Measurements from ENCODE around the gene FAM174B.

FAM174B gene
- 0.29 to 4.0 (median 1.3) reads per million in 18 experiments for total RNA-seq

DNA sequence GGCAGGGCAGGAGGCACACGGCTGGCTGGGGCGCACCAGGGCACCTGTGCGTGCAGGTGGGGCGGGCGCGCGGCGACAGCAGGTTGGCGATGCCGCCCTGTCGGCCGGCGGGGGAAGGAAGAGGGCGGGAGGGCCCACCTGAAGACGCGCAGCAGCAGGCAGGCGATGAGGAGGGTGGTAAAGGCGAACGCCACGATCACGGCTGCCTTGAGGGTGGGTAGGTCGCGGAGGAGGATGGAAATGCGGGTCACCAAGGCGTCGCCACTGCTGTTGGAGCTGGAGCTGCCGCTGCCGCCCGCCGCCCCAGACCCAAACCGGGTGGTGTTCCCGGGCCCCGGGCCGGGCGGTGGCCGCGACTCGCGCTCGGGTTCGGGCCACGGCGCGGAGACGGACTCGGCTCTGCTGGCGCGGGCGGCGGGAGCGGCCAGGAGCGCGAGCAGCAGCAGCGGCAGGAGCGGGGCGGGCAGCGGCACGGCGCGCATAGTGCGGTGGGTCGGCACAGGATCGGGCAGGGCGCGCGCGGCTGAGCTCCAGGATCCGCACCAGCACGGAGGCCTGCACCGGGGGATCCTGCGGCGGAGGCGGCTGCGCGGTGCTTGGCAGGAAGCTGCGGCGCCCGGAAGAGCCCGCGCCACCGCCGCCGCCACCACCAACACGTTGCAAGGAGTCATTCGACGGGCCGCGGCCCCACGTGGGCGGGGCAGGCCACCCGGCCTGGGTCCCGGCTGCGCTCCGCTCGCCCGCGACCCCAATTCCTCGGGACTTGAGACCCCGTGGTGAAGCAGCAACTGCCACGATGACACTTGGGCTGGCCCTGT is at the start of gene FAM174B:
TSS of gene FAM174B (minus strand) at position 598 of the 818 bp plus-strand sequence.
- DNase-seq: peak in 1 of 2 donors; percentile 20

DNA sequence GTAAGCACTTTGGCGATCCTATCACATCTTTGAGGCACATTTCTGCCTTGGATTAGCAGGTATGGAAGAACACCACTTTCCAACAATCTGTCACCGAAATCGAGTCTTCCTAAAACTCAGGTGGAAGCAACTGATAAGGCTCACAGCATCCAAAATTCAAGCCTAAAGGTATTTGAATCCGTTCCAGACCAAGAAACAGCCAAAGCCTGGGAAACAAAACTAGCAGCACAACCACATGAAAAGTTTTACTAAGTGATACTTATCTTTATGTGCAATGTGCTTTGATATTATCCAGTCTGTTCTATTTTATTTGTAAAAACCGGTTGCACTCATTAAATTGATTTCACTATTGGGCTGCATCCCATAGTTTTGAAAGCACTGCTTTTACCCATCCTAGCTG is 40.5 kb upstream of the FAM174B start:
- no peak for DNase-seq

DNA sequence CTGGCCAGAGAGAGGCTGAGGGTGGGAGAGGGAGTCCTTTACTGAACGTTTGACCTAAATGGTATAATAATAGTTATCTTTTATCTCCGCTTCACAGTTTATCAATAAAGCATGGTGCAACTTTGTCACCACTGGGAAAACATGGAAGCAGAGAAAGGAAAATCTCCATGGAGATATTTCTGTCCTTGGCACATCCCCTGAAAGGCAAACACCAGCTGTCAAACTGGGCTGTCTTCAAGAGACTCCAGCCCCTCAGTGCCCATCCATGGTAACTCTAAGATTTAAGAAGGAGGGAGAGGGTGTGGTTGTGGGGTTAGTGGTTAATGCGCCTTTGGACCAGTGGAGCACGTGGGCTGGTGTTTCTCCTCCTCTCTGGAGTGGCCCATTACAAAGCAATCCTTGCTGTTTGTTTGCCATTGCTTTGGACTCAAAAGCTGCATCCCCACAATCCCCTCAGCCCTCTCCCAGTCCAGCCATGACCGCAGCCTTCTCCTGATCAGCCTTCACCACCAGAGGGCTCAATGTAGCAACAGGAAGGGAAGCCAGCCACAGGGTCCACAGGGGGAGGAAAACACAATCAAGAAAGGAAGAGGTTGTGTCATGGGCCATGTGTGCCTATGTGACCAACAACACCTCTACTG is 38.2 kb upstream of the FAM174B start:
- no peak for DNase-seq

DNA sequence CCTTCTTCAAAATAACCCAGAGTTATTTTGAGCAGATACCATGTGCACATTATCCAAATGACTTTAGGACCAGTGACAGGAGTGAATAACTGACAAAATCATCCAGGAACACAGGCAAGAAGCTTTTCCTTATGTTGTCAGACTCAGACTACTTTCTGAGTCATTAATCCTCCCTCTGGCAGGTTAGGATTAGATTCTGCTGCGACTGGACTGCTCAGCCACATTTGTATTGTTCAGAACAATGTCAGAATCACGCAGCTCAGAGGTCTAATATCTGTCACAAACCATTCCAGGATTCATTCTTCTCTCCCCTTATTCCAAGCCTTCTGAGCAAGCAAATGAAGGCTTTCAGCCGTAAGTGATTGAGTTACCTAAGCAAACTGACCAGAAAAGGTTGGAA is 34.8 kb upstream of the FAM174B start:
- no peak for DNase-seq

DNA sequence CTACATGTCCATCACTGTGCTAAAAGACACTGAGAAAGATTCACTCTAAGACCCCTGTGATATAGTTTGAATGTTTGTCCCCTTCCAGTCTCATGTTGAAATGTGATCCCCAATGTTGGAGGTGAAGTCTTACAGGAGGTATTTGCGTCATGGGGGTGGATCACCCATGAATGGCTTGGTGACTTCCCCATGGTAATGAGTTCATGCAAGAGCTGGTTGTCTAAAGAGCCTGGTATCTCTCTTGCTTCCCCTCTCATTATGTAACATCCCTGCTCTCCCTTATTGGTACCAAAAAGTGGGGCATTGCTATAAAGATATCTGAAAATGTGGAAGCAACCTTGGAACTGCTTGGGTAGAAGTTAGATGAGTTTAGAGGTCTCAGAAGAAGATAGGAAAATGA is 32.2 kb upstream of the FAM174B start:
- peak; percentile 30 to 58 for DNase-seq

DNA sequence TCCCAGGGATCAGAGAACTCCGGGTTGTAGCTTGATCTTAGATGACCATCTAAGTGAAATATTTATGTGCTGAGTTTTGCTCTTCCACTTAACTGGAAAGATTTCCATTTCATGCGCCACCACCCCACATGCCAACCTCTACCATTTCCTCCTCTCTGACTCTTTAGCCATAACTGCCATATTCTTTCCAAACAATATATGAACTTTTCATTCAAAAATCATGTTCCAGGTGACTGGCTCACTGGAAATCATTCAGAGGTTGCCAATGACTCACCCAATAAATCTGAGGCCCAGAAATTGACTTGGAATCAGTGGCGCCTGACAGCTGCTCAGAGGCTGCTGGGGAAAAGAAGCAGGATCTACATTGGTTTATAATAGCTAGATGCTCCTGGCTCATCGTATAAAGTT is 31.6 kb upstream of the FAM174B start:
- DNase-seq: no peak

DNA sequence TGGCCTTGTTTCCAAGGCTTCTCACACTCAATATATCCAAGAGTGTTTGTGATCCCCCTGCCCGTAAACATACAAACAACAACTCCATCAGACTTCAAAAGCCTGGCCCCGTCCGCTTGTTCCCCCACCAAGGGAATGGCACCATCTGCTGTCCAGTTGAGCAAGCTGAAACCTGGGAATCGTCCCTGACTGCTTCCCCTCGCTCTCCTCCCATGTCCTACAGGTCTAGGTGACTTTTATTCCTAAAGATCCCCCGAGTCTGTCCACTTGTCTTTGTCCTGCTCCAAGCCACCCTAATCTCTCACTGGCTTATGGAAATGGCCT is 27.9 kb upstream of the FAM174B start:
- no peak for DNase-seq

DNA sequence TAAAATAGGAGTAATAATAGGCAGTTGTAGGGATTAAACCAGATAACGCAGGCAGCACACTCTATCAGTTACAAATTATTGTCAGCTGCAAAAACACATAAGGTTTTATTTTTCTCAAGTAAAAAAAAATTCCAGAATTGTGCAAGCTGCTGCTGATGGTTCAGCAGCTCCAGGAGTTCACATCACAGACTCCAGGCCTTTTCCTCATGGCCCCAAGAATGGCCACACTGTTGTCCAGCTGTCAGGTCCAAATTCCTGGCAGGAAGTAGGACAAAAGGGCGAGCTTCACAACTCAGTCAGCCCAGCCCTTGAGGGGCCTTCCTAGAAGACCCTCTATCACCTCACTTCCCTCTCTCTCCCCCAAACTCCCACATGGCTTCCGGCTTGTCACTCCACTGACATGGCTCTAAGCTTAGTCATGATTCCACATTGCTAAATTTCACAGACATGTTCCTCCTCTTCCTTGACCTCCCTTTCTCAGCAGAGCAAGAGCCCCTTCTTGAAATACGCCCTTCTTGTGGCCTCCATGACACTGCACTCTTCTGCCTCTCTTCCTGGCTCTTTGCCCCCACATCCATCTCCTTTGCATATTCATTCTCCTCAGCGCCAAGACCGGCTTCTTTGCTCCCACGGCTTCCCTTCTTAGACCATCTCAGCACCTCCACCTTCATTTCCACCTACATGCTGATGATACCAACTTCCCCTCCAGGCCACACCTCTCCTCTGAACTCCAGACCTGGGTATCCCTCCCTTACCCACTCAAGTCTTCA is 27.4 kb upstream of the FAM174B start:
- DNase-seq: peak in 1 of 2 donors; percentile 44

DNA sequence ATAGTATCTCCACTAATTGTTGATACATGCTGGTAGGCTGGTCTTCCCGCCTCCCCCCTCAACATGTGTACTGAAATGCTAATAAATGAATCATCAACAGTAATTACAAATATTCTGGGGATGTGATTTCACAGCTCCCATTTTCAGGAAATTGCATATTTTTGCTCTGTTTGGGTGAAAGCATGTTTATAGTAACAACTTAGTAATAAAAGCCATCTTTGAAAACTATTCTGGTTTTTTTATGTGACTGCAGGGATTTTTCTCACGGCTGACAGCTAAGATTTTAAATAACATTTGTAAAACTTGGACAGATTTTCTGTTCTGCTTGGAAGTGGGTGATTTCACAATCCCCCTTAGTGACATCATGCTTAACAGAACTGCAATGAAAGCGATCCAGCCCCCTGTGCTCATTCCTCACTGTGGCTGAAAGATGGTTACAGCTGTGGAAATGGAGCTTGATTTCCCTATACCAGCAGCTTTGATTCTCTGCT is 25.6 kb upstream of the FAM174B start:
- DNase-seq: peak; percentile 42 to 71

DNA sequence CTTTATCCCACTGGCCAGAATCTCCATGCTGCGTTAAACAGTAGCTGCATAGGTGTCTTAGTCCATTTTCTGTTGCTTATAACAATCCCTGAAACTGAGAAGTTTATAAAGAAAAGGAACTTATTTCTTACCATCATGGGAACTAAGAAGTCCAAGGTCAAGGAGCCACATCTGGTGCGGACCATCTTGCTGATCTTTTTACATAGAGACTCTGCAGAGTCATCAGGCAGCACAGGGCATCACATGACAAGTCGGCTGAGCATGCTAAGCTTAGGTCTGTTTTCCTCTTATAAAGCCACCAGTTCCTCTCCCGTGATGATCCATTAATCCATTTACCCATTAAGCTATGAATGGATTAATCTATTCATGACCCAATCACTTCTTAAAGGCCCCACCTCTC is 22.4 kb upstream of the FAM174B start:
- peak; percentile 15 to 60 for DNase-seq

DNA sequence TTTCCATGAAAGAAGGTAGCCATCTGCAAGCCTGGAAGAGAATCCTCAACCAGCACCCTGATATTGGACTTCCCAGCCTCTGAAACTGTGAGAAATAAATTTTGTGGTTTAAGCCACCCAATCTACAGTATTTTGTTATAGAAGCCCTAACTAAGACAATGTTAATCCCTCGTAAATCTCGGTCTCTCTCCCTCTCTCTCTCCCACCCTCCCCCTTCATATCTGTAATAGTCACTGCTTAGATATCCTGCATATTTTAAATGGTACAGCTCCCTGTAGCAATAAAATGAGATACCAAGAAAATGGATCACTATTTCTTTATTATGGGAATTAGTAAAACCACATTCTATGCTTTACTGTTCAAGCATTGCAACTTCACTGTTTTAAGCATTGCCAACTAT is 21.0 kb upstream of the FAM174B start:
- no peak for DNase-seq

DNA sequence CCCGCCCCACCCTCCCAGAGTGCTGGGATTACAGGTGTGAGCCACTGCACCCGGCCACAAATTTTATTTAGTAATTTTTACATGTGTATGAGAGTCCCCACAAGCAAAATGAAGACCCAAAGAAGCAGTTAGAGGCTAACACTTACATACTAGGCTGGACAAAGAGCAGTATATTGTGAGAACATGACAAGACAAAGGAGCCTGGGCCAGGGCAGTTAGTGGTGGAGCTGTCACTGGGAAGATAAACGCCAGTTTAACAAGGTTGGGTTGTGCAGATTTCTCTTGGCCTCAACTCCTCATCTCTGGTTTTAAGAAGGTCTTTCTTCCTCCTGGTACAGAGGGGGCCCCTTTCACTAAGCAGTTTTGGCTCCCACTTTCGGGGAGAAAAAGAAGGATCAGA is 19.9 kb upstream of the FAM174B start:
- DNase-seq: no peak

DNA sequence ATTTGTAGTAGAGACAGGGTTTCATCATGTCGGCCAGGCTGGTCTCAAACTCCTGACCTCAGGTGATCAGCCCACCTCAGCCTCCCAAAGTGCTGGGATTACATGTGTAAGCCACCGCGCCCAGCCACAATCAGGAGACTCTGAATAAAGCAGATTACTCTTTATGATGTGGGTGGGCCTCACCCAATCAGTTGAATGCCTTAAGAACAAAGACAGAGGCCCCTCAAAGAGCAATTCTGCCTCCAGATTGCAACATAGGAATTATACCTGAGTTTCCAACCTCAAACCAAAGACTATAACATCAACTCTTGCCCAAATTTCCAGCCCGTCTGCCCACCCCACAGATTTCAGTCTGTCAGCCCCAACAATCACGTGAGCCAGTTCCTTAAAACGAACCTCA is 18.8 kb upstream of the FAM174B start:
- DNase-seq: no peak

DNA sequence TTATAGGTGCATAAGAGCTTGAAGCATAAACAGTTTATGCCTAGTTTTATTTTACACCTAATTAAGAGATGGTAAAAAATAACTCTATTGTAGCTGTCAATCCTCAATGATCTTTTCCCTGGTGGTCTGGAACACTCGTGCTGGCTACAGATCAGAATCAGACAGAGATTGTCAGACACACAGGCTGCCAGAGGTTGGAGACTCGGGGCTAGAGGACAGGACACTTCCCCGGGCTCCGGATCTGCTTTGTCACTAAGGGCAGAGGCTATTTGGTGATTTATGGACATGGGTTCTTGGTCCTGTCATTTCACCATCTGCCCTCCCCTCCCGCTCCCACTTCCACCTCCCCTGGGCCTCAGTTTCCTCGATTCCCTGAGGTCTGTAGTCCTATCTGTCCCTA is 16.5 kb upstream of the FAM174B start:
- DNase-seq: no peak

DNA sequence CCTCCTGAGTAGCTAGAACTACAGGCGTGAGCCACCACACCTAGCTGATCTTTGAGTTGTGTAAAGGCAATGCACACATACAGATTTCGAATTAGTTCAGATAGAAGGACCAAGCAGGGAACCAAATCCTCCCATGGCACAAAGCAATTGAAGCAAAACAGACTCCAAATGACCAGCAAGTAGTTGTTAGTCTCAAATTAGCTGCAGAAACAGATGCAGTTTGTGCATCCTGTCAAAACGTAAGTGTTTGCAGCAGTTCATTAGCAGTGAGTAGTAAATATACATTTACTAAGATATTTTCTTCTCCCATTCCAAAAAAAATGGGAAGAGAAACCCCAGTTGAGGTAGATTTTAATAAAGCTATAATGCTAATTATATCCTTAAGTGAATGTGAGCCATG is 15.8 kb upstream of the FAM174B start:
- DNase-seq: no peak

DNA sequence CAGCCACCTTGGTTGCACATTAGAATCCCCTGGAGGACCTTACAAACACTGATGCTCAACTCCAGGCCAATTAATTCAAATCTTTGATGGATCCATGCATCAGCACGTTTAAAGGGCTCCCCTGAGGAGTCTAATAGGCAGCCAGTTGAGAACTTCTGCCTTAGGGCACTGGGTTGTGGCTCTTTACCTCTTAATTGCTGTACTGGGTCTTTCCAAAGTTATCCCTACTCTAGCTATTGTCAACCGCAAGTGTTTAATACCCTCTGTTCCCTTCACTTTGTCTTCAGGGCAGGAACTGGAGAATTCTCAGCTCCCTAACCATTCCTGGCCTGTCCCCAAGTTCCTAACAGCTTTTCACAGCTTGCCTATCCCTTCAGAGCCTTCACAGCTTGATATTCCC is 15.0 kb upstream of the FAM174B start:
- no peak for DNase-seq

DNA sequence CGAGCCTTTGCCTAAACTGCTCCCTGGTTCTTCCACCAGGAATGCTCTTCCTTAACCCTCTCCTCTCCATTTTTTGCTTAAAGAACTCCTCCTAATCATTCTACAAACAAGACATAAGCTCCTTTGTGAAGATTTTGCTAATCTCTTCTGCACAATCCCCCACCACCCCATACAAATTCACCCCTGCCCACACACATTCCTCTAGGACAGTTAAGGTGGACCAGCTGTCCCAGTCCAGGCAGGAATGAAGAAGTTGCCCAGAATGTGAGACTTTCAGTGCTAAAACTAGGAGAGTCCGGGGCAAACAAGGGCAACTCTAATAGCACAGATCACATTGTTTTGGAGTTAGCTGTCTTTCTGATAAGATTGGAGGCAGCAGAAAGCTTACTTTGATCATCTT is 13.9 kb upstream of the FAM174B start:
- no peak for DNase-seq

DNA sequence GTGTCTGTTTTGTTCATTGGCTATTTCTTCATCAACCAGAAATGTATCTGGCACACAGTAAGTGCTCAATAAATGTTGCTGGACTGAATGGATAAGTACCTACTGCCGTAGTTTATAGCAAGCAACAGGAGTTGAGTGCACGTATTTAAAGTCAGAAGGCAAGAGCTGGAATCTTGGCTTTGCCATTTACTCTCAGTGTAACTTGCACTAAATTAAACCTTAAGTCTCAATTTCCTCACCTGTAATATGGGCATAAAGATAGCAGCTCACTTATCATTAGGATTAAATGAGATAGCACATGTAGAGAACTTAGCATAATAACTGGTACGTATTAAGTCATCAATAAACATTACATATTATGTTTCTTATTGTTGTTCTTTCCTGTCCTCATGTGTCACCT is 13.0 kb upstream of the FAM174B start:
- DNase-seq: no peak

DNA sequence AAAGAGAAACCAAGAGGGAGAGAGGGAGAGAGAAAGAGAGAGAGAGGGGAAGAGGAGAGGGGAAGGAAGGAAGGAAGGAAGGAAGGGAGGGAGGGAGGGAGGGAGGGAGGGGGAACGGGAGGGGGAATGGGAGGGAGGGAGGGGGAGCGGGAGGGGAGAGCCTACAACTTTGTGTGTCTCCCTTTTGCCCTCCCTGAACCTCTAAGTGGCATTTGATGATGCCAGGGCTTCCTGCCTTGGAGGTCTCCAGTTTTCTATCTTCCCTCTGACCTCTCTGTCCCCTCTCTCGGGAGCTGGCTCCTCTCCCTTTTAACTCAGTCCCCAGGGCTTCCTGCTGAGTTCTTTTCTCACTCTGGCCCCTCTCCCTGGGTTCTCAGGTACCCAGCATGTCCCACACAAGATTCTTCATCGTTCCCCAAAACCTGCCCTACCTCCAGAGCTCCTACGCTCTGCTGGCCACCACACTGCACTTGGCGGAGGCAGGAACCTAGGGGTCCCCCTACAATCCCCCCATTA is 12.5 kb upstream of the FAM174B start:
- DNase-seq: no peak

DNA sequence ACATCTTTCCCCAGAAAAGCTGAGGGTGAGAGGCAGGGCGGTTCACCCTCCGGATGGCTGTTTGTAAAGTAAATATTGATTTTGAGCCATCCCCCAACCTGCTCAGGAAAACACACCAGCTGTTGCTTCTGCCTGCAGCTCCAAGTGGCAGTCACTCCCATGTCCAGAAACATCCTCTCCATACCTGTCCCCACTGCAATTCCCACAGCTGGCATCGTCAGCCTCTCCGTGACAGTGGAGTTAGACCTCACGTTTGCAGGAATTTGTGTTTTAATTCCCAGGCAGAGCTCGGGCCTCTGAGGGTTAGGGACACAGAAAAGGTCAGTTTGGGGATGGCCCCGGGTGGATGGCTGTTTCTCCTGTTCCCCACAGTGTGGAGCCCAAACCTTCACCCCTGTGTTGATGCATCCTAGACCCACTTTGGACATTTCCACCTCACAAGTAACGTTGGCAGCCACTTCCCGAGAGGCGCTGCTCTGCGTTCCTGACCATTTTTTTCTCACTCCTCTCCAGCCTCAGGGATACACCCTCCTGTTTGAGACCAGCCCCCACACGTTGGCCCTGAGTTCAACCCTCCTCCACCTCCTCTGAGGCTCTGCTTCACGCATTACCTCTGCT is 11.8 kb upstream of the FAM174B start:
- DNase-seq: no peak

DNA sequence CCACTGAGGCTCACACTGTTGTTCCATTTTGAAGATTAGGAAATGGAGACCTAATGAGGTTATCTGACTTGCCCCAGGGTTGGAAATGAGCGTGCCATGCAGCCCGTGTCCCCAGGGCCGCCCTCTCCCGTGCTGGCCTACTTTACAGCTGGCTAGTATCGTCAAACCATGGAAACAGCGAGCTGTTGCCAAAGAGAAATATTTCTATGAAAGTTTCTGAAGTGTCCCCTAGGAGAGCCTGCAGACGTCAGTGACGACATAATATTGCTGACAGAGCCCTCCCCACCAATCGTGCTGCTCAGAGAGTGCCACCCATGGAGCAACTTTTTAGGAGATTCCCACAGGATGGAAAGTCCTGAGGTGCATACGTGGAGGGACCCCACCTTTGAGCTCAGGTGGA is 11.2 kb upstream of the FAM174B start:
- no peak for DNase-seq

DNA sequence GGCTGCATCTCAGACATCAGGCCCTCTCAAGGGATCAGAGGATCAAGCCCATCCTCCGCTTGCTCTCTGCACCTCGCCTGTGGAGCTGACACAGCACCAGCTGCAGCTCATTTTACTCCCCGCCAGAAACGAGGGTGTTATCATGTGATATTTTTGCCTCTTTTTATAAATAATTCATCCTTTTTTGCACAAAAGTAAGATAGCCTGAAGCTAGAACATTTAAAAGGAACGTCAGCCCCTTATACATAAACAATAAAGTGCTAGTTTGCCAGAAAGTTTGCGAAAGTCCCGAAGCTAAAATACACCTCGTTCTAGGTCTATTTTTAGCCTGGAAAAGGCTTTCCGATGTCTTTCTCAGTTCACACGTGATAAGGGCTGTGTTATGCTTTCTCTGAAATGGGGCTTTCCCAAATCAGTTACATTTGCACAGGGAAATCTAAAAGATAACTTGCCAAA is 9.6 kb upstream of the FAM174B start:
- DNase-seq: no peak
